ENCODE data around the gene SLC25A12.

- no peak for TF ChIP-seq ELK1 (CRISPR knock-in tag; IDR thresholded peaks at IDR 0.05)
- no peak for TF ChIP-seq RBM34 (IDR thresholded peaks at IDR 0.05; ENCODE audit: borderline replicate concordance, insufficient read depth, low read length)
- TF ChIP-seq JUND (IDR thresholded peaks at IDR 0.05; ENCODE audit: borderline replicate concordance, low read depth, low read length): no peak
- TF ChIP-seq JUND (tag; IDR thresholded peaks at IDR 0.05; ENCODE audit: borderline replicate concordance, low read depth, low read length): no peak
- TF ChIP-seq ARID3A (IDR thresholded peaks at IDR 0.05; ENCODE audit: borderline replicate concordance, low read depth, low read length): no peak
- no peak for TF ChIP-seq TOE1 (IDR thresholded peaks at IDR 0.05; ENCODE audit: borderline replicate concordance)
- TF ChIP-seq TOE1 (CRISPR knock-in tag; IDR thresholded peaks at IDR 0.05; ENCODE audit: borderline replicate concordance, low read depth): no peak
- no peak for TF ChIP-seq REST (IDR thresholded peaks at IDR 0.05; ENCODE audit: borderline replicate concordance)
- TF ChIP-seq REST (CRISPR knock-in tag; IDR thresholded peaks at IDR 0.05; ENCODE audit: low read depth): no peak
- TF ChIP-seq AFF4 (CRISPR knock-in tag; IDR thresholded peaks at IDR 0.05): no peak
- TF ChIP-seq CHD2 (IDR thresholded peaks at IDR 0.05; ENCODE audit: low read depth, low read length): no peak
- no peak for TF ChIP-seq MAX (CRISPR knock-in tag; IDR thresholded peaks at IDR 0.05)
- TF ChIP-seq CUX1 (CRISPR knock-in tag; IDR thresholded peaks at IDR 0.05): no peak
- no peak for TF ChIP-seq HDAC6 (IDR thresholded peaks at IDR 0.05; ENCODE audit: low read depth, low read length)
- TF ChIP-seq SP1 (CRISPR knock-in tag; IDR thresholded peaks at IDR 0.05): no peak
Measured at GRCh38 chr2:171745141-171745540, 148.9 kb downstream of the SLC25A12 start.

Data from K562 (cell line).